K562 treated with DMSO at 1 percent for 24 hours (cell line): ENCODE data around the gene TAF5. TPM values are rescaled to one million over a fixed set of nuclear protein-coding genes. Genes with fewer than 3 reads are reported as not detected.

Experiments used
- total RNA-seq: library from RNA; unstranded; fragments of 300-600 nt; gene quantifications from 2 replicates; pipeline ENCODE4 v1.2.3, GENCODE V29; 2022; ENCODE audit warnings: low read depth; ENCODE audit not compliant: insufficient read depth

TAF5 gene
- 8.9 and 9.2 TPM in 2 replicates for total RNA-seq

DNA sequence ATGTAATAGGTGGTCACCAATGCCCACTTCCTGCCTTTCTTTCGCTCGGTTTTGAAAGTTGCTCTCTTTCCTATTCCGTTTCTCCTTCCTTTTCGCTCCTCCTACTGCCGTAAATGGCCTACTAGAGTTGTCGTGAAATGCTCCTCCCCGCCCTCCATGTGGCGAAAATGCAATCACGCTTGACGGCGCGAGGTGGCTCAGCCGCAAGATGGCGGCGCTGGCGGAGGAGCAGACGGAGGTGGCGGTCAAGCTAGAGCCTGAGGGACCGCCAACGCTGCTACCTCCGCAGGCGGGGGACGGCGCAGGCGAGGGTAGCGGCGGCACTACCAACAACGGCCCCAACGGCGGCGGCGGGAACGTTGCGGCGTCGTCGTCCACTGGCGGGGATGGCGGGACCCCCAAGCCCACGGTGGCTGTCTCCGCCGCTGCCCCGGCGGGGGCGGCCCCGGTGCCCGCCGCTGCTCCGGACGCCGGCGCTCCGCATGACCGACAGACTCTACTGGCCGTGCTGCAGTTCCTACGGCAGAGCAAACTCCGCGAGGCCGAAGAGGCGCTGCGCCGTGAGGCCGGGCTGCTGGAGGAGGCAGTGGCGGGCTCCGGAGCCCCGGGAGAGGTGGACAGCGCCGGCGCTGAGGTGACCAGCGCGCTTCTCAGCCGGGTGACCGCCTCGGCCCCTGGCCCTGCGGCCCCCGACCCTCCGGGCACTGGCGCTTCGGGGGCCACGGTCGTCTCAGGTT, at the start of gene TAF5:
Gene TAF5, plus strand, starts transcription at position 195 of the 737 bp plus-strand sequence. Its CDS starts 14 bp downstream, at position 209.

DNA sequence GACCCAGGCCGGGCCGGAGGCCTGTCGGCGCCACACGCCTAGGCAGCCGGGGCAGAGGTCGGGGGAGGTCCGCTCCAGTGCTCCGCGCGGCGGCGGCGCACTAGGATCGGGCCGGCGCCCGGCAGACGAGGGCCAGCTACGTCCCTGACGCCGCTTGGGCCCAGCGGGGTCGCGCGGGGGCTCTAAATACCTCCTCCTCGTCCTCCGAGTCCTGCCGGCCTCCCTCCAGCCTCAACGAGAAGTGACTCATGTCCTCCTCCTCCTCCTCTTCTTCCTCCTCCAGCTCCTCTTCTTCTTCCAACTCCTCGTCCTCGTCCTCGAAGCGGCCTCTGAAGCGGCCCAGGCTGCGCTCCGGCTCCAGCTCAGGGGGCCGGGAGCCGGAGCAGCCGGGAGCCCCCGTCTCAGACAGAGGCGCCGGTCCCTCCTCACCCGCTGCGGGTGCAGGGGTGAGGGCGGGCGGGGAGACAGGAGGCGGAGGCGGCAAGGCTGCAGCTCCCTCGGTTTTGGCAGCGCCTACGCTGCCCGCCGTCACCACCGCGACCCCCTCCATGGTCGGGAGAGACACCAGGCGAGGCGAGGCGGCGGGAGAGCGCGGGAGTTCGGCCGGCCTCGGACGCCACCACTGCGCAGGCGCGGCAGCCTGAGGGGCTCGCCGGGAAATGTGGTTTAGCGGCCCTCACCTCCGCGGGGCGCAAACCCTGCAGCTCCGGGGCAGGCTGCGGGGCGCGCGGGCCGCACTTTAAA, 17.1 kb upstream of the TAF5 start, which contains the start of gene PCGF6:
Gene PCGF6, minus strand, starts transcription at position 624 of the 744 bp plus-strand sequence. Its CDS starts 74 bp downstream, at position 550.

DNA sequence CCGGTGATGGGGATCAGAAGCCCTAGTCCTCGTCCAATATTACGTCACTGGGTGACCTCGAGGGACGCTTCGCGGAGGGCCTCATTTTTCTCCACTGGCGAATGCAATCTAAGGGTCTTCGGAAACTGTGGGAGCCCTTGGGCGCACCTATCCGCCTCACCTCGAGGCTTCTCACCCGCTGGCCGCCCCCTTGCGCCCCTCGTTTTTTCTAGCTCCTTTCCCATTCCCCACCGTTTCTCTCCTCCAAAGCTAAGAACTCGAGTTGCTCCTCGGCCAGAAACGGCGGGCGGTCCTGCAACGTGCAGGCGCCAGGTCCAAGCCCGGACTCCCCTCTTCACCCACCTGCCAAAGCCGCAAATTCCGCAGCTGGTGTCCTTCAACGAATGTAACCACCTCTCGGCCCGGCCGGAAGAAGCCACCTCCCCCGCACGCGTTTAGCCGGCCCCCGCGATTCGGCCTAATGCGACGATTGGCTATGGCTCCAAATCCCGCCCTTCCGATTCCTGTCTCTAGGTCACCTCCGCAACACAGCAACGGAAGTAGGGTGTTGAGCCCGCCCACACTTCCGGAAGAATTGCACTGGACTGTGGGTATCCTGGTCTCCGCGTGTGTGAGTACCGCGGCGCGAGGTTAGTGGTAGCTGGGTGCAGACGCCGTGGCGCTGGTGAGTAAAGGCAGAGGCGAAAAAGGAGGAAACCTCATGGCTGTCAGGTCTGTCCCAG, 28.5 kb downstream of the TAF5 start, which contains the start of the genes ATP5MK and PDCD11:
Gene ATP5MK, minus strand, starts transcription at position 409 of the 722 bp plus-strand sequence. CDS start 4,018 bp downstream, outside the sequence.
Gene PDCD11, plus strand, starts transcription at position 560 of the 722 bp plus-strand sequence. CDS start 1,801 bp downstream, outside the sequence.

Other genes with a start within 250 kb of the TAF5 start
- gene NT5C2, start 174.7 kb upstream of the TAF5 start, total RNA-seq = 40.6 and 41.5 TPM in 2 replicates
- gene RPEL1, start 122.1 kb upstream of the TAF5 start, total RNA-seq = not detected in 2 replicates
- gene INA, start 90.8 kb upstream of the TAF5 start, total RNA-seq = 0.13 TPM in 1 of 2 replicates, not detected in the other
- gene PCGF6, start 16.8 kb upstream of the TAF5 start, total RNA-seq = 8.8 and 11.7 TPM in 2 replicates
- gene ATP5MK, start 28.5 kb downstream of the TAF5 start, total RNA-seq = 361 and 401 TPM in 2 replicates
- 19.1 and 22.1 TPM in 2 replicates for gene PDCD11, start 28.6 kb downstream of the TAF5 start, total RNA-seq
- 0.95 and 1.5 TPM in 2 replicates for gene CALHM2, start 84.4 kb downstream of the TAF5 start, total RNA-seq
- gene CALHM1, start 90.9 kb downstream of the TAF5 start, total RNA-seq = not detected in 2 replicates
- gene CALHM3, start 111.3 kb downstream of the TAF5 start, total RNA-seq = not detected in 2 replicates
- 0.22 and 0.68 TPM in 2 replicates for gene NEURL1, start 125.7 kb downstream of the TAF5 start, total RNA-seq